Fibroblast of skin of left biceps (primary cell): ENCODE measurements around the gene ABCG1.
"Not testable (repeated sequence)": the region's sequence is repeated elsewhere in the genome, so short reads cannot be mapped to it uniquely, and the experiment has no call there.

Source experiments
- DNase-seq, 2 experiments: peaks; one replicate each; pipeline ENCODE4 v3.0.0-alpha.2; 2013; ENCODE audit warnings: low read depth in 2 of 2

The ABCG1 gene

DNA sequence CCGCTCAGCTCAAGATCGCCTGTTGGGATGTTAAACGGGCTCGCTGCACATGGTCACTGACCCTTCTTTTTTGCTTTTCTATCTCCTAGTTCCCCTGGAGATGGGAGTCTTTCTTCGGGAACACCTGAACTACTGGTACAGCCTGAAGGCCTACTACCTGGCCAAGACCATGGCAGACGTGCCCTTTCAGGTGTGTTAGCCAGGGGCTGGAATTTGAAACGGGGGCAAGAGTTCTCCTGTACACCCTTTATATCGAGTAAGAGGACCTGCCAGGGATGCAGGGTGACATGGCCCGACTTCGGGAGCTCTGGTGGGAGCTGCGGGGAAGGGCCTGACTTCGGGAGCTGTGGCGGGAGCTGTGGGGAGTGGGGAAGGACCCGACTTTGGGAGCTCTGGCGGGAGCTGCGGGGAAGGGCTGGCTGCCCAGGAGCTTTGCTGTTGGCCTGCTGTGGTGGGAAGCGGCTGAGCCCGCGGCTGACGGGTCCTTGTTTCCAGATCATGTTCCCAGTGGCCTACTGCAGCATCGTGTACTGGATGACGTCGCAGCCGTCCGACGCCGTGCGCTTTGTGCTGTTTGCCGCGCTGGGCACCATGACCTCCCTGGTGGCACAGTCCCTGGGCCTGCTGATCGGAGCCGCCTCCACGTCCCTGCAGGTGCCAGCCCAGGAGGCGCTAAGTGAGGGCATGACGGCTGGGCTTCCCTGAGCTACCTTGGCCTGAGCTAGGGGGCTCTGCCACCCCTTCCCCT is 72.2 kb downstream of the ABCG1 start:
- no peak for DNase-seq

DNA sequence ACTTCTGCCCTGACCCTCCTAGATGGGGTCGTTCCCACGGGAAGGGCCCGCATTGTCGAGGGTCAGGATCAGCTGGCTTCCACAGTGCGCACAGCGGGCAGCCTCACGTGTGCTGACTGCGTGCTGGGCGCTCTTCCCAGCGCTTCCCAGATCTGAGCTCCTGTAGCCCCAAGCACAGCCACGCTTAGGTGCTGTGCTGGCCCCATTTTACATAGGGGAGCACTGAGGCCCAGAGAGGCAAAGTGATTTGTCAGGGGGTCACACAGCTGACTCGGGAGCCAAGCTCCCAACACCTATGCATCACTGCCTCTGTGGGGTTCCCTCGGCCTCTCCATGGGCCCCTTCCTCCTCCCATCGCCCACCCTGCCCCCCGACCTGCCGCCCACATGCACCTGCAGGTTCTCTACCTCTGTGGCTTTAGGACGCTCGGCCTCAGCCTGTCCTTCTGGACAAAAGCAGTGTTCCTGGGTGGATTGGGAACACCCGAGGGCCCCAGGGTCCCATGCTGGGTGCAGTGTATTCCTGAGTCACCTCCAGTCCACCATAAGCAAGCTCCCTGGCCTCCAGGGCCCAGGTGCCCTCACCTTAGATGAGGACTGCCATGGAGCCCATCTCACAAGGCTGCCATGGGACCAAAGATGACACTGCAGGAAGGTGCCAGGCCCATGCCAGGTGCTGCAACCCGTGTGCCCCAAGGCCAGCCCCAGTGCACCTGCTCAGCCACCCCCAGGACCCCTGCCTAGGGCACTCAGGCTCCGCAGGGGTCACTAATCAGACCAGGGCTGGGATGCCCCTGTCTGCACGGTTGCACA is 73.0 kb downstream of the ABCG1 start:
- DNase-seq: no peak

DNA sequence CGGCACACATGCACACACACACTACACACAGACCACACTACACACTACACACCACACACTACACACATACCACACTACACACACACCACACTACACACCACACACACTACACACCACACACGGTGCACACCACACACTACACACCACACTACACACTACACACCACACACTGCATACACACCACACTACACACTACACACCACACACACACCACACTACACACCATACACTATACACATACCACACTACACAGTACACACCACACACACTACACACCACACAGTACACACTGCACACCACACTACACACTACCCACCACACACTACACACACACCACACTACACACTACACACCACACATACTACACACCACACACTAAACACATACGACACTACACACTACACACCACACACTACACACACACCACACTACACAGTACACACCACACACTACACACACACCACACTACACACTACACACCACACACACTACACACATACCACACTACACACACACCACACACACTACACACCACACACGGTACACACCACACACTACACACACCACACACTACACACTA is 73.7 kb downstream of the ABCG1 start:
- DNase-seq: not testable (repeated sequence)

DNA sequence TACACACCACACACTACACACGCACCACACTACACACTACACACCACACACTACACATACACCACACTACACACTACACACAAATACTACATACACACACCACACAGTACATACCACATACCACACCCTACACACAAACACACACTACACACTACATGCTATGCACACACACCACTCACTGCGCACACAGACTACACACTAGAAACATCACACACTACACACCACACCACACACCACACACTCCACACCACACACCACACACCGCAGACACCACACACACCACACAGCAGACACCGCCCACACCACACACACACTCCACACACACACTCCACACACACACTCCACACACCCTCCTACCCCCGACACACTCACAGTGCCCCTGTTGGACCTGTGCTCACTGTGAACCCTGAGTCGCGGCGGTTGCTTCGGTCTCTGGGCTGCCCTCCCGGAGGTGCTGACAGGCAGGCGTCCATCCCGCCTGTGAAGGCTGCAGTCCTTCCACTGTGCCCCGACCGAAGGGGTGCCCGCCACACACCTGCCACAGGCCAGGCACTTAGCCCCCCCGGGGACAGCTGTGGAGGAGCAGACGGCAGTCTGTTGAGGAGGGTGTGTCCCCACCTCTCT is 74.8 kb downstream of the ABCG1 start:
- no peak for DNase-seq

DNA sequence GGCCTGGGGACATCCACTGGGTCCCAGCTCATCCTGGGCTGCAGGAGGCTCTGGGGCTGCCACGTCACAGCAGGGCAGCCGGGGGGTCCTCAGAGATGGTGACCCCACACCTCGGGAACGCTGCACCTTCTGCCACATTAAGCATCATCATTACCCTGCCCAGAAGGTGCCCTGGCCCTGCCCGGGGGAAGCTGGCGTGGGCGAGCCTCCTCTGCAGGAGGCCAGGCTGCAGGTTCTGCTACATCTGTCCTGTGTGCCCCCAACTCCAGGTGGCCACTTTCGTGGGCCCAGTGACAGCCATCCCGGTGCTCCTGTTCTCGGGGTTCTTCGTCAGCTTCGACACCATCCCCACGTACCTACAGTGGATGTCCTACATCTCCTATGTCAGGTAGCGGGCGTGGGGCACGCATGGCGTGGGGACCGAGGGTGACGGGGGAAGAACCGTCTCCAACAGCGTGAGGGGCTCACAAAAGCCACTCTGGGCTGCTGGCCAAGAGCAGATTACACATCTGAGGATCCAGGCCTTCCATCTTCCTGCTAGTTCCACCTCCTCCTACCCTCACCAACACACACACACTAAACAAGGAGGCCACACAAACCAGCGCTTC is 75.4 kb downstream of the ABCG1 start:
- no peak for DNase-seq

DNA sequence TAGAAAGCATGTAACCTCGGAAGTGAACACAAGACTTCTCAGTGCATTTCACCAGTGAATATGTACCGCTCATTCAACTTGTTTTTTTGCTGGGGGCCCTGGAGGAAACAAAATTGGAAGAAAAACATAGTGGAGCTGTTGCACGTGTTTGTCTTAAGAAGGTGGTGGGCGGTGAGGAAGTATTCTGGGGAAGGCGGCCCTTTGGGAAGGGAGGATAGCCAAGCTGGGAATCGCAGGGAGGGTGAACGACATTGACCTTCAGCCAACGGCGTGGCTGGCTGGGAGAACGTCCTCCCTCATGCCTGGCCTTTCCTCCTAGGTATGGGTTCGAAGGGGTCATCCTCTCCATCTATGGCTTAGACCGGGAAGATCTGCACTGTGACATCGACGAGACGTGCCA is 76.9 kb downstream of the ABCG1 start:
- DNase-seq: no peak

DNA sequence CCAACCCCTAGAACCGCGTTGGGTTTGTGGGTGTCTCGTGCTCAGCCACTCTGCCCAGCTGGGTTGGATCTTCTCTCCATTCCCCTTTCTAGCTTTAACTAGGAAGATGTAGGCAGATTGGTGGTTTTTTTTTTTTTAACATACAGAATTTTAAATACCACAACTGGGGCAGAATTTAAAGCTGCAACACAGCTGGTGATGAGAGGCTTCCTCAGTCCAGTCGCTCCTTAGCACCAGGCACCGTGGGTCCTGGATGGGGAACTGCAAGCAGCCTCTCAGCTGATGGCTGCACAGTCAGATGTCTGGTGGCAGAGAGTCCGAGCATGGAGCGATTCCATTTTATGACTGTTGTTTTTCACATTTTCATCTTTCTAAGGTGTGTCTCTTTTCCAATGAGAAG is 77.6 kb downstream of the ABCG1 start:
- DNase-seq: no peak

DNA sequence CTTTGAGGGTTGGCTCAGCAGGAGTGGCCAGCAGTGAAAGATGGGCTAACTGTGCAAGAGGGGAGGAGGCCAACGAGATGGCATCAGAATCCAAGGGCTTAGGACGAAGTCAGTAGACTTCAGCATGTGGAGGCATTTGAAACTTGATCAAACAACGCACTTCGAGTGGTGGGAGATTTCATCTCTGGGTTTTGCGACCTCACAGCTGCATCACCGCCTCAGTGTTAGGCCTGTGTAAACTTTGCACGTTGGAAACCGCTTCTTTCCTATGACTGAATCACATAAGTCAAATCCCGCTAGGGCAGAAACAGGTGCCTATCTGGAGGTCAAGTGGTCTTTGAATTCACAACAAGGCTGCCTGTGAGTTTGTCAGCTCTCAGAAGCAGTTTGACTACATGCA is 78.4 kb downstream of the ABCG1 start:
- no peak for DNase-seq

DNA sequence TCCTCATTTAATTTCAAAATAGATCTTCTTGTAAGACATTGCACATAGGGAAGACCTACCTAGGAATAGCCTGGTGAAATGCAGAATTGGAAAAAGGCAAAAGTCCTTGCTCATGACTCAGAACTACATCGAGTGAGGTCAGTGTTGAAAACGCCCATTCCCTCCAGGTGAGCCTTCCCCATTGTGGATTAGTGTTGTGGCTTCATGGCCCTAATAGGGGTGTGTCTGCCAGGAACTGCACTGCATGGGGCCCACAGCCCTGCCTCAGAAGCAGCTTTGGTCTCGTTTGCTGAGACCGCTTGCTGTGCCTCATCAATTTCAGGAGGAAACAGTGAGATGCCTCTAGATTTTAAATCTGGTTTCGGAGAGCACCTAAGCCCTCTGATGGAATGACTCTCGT is 79.3 kb downstream of the ABCG1 start:
- DNase-seq: no peak

DNA sequence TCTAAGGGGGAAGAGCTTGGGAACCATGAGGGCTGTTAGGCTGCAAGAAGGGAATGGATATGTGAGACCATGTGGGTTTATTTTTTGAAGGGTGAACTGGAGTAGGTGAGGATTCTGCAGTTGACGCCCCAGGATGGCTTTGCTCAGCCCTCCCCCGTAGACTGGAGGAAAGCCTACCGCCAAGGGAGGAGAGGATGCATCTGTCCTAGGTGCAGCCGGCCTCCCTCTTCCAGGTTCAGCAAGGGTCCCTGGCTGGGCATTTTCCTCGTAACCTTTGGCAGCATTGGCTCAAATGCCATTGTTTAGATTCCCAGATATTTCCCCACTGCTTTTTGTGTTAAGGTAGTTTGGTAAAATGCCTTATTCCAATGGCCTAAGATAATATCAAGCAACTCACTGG is 79.7 kb downstream of the ABCG1 start:
- DNase-seq: no peak

DNA sequence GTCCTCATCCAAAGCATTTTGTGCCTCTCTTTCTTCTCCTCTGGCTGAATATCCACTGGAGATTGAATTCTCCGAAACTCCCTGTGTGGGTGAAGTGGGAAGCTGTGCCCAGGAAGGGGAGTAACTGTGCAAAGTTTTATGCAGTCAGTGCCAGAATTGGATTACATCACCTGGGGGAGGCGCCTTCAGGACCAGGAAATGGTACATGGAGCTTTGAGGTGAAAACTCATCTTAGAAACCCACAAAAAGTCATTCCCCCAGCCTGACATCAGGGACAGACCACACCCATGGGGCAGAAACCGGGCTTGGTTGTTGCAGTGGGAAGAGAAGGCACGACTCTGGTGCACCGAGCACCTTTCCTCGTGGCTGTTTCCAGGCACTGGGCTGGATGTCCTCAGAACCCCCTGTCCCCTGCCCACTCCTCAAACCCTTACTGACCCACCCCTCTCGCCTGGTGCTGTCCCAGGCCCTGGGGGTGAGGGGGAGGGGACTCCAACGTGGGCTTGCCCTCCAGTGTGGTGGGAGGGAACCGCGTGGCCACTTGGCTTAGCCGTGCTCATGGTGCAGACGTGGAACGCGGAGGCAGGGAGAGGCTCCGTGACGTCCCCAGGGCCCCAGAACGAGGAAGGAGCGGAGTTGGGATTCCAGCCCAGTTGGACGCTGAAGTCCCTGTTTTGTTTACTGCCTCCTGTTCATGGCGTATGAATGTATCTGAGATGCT is 80.5 kb downstream of the ABCG1 start:
- DNase-seq: no peak

DNA sequence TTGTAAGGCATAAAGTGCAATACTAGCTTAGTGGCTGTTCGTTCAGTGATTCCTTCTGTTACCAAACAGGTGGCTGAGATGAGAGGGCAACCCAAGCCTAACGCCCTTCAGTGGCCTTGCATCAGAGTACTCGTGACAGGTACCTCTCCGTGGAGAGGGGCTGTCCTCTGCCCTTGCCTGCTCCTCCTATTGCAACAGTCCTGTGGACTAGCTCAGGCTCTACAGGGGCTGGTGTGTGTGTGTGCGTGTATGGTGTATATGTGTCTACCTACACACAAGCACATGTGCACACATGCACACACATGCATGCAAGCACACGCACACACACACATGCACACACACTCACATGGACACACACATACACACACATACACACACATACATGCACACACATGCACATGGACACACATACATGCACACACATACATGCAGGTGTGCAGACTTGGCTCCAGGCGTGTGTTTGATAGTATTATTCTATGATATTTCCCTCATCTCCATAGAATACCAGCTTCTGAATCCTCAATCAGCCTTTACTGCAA is 81.2 kb downstream of the ABCG1 start:
- no peak for DNase-seq

DNA sequence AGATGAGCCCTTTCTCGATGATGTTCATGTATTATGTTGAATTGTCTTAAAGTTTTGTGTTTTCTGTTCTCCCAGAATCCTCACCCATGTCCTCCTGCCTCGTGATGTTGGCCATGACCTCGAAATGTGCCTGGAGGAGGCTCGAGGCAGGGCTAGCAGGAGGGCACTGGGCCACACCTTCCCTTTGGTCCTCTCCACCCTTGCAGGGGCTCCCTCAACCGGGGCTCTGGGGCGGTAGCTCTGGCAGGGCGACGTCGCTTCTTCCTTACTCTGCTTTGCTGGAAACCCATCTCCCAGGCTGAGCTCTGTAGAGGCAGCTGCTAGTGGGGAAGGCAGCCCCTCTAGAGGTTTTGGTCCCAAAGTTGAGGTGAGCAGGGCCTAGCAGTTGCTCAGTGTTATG is 82.0 kb downstream of the ABCG1 start:
- DNase-seq: no peak

DNA sequence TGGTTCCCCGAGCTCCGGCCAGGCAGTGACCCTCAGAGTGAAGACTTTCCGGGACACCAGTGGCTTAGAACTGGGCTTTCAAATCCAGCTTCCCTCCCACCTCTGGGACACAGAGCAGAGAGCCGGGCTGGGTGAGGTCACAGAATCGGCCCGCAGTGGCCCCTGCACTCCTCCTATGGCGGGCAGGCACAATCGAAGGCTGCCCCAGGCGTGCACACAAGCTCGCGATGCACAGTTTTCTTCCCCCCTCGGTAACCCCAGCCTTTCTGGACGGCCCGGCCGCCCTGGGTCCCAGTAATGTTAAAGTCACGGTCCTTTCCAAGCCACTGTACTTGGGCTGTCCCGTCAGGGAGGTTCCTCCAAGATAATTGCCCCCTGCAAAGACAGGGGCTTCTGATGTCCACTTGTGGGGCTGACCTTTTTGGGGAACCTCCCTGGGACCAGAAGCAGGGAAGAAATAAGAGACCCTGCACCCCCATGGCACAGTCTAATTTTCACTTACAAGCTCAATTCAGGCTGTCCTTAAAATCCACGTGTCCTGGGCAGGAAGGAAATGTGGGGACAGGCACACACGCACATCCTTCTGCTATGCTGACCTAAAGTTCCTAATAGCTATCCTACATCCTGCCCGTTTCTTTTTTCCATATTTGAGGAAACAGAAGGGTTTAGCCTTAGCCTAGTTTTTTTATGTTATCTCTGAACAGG is 82.6 kb downstream of the ABCG1 start:
- DNase-seq: no peak

DNA sequence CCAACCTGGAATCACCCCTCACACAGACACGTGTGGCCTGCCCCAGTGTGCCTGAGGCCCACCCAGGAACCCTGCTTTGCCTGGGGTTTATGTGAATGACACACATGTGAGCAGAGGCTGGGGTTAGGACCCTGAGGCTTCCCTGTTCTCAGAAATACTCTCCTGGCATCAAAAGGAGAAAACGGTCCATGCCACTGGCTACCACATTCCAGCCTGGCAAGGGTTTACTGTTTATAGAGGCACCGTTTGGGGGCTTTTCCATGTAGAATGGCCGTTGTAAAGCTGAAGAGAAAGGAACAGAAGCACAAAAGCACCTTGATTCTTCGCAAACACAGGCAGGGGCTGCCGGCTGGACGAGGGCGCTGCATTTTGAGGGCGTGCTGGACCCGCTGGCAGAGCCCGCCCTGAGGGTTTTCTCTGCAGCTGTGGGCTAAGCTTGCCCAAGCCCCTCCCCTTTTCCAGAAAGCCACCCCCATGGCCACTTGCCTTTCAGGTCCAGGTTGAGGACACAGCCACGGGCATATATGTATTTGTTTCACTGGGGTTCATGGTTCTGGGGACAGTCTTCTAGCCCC is 83.2 kb downstream of the ABCG1 start:
- no peak for DNase-seq

DNA sequence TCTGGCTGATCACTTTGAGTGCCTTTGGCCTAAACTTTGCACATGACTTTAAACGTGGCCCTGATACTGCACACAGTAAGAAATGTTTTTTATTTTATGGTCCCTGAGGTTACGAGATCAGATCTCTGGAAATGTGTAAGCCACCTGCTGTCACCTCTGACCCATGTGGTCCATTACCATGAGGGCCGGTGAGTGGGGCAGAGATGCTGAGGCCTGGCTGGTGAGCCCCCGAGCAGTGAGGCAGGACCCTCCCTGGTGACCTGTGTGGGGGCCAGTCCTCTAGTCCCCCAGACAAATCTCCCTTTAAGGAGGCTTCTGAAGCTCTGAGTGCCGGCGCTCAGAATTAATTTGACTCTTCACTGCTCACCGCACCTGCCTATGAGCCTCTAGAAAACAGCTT is 83.9 kb downstream of the ABCG1 start:
- DNase-seq: no peak

DNA sequence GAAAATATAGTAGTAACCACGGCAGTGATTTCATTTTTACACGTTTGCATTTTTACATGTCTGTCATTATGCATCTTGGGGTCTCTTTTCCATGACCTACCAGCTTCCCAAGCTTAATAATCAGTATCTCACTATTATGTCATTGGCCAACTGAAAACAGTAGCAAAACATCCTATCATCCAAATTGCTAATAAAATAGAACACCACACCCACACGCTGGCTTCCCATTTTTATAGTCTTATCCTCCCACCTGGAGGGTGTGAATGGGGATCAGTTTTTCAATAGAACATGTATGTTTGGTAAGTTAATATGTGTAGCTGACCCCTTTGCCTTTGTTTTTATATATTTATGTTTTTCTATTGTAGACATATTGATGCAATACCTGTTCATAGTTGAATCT is 84.5 kb downstream of the ABCG1 start:
- DNase-seq: no peak

DNA sequence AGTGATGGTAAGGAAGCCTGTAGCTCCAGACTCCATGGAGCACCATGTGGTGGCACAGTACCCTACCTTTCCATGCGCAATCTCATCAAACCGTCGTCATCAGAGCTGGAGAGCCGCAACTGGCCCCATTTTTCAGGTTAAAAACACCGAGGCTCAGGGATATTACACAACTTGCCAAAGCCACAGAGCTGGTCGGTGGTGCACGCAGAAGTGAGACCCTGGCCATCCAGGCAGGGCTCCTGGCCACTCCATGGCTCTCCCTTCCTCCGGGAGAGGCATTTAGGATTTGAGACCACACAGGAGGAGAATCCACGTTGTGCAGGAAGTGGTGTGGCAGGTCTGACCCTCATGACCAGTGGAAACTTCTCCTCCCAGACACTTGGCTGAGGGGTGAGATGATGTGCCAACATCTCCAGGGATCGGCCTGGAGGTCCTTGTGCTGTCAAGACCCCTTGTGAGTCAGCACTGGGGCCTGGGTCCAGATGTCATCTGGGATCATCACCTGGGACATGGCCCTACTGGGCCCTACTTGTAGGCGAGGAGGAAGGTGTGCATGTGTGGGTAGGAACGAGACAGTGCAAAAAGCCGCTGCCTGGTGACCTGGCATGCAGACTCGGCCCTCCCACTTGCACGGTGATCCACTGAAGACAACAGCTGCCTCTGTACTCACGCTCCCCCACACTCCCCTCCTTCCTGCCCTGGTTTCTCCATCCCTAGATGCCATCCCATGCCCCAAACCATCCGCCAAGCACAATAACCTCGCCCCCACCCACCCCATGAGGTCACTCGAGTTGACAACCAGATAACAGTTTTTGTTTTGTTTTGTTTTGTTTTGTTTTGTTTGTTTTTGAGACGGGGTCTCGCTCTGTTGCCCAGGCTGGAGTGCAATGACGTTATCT is 85.9 kb downstream of the ABCG1 start:
- no peak for DNase-seq

DNA sequence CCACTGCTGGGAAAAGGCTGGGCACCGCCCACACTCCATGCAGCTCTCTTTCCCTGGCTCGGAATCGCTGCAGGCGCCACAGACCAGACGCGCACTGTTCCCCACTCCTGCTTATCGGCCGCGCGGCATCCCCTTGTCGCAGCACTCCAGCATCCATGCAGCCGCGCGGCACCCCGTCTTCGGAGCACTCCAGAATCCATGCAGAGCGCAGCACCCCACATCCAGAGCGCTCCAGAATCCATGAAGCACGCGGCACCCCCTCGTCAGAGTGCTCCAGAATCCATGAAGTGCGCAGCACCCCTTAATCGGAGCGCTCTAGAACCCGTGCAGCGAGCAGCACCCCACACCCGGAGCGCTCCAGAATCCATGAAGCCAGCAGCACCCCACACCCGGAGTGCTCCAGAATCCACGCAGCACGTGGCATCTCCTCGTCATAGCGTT is 86.8 kb downstream of the ABCG1 start:
- DNase-seq: no peak
